Esophagus squamous epithelium (tissue), 4 donors: Measurements from ENCODE around the gene AHCTF1.

ENCODE experiments used
- POLR2A ChIP-seq, 4 donors: fragments of 450-650 bp; IDR thresholded peaks; one replicate each; pipeline ENCODE4 v1.6.1; 2017; ENCODE audit warnings: antibody characterized with exemption in 4 of 4, mild to moderate bottlenecking in 4 of 4, moderate library complexity in 3 of 4
- TF ChIP-seq, protein P1 (sequence below), 6 experiments: fragments of 450-650 bp in 4 of 6; fragments of 200-600 bp in 2 of 6; sonication (generic) in 2 of 6; IDR thresholded peaks; one replicate each; pipeline ENCODE4 v1.5.1; 2016 to 2019; ENCODE audit warnings: antibody characterized with exemption in 6 of 6, mild to moderate bottlenecking in 4 of 6, moderate library complexity in 4 of 6

DNA sequence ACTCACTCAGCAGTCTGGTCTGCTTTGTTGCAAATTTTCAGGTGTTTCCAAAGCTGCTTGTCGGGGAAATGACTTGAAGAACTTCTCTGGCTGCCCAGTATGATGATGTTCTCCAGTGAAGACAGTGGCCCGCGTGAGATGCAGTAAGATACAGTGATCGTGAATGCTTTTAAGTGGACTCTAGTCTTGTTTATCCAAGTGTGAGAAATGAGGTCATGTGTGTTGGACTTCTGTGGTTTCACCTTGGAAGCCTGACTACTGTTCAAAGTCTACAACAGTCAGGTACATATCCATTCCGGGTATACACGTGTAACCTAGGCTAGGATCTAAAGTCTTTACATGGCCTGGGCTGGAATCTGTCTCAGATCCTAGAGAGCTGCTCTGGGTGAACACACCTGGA lies 47.0 kb upstream of the AHCTF1 start:
- TF ChIP-seq, protein P1, sequence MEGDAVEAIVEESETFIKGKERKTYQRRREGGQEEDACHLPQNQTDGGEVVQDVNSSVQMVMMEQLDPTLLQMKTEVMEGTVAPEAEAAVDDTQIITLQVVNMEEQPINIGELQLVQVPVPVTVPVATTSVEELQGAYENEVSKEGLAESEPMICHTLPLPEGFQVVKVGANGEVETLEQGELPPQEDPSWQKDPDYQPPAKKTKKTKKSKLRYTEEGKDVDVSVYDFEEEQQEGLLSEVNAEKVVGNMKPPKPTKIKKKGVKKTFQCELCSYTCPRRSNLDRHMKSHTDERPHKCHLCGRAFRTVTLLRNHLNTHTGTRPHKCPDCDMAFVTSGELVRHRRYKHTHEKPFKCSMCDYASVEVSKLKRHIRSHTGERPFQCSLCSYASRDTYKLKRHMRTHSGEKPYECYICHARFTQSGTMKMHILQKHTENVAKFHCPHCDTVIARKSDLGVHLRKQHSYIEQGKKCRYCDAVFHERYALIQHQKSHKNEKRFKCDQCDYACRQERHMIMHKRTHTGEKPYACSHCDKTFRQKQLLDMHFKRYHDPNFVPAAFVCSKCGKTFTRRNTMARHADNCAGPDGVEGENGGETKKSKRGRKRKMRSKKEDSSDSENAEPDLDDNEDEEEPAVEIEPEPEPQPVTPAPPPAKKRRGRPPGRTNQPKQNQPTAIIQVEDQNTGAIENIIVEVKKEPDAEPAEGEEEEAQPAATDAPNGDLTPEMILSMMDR (IDR thresholded peaks at IDR 0.05) = no peak
- TF ChIP-seq POLR2A (IDR thresholded peaks at IDR 0.05) = no peak
